SK-N-SH (cell line): Measurements from ENCODE around the gene RAB1B. TPM values are rescaled to one million over a fixed set of nuclear protein-coding genes. Genes with fewer than 3 reads are reported as not detected.

Experiments
- CTCF ChIA-PET: fragments of 300-600, 350-600 bp; formaldehyde crosslinking; extraction: SDS; loops from one replicate; lab custom pipeline; 2021; lab: Yijun Ruan, JAX
- POLR2A ChIA-PET: fragments of 350-600 bp; sonication (Branson Sonifier 250); formaldehyde crosslinking; extraction: SDS; loops from one replicate; lab custom pipeline; 2020; ENCODE audit warnings: antibody characterized with exemption, inconsistent platforms; lab: Yijun Ruan, JAX
- DNase-seq: peaks from one replicate; pipeline ENCODE4 v3.0.0; 2012
- H2AFZ ChIP-seq: fragments of 200-600 bp; sonication (generic); 2 replicates; pipeline ENCODE4 v1.8.1; 2016; ENCODE audit warnings: antibody characterized with exemption, mild to moderate bottlenecking, low read depth
- H3F3A ChIP-seq: fragments of 200-600 bp; sonication (generic); replicated peaks from 2 replicates; pipeline ENCODE3; 2016; ENCODE audit warnings: antibody characterized with exemption, mild to moderate bottlenecking; ENCODE audit not compliant: insufficient read depth
- H3K27ac ChIP-seq, 2 experiments: fragments of 200-500 bp in 1 of 2; fragments of 200-600 bp in 1 of 2; sonication (Bioruptor generic) in 1 of 2; sonication (generic), shearing (Covaris generic) in 1 of 2; 2 replicates each; pipeline versions ENCODE4 v1.5.1 to v1.6.1; 2014 to 2016; ENCODE audit warnings: low read depth in 2 of 2, inconsistent platforms in 1 of 2, low read length in 1 of 2, mild to moderate bottlenecking in 1 of 2, mixed read lengths in 1 of 2
- H3K27me3 ChIP-seq: fragments of 200-600 bp; sonication (generic), shearing (Covaris generic); 2 replicates; pipeline ENCODE4 v1.6.1; 2016; ENCODE audit warnings: mixed run types; ENCODE audit not compliant: insufficient read depth
- H3K36me3 ChIP-seq, 2 experiments: fragments of 200-500 bp in 1 of 2; fragments of 200-600 bp in 1 of 2; sonication (Bioruptor generic) in 1 of 2; sonication (generic) in 1 of 2; replicated peaks in 1 of 2; 2 replicates each; pipeline versions ENCODE3 to v1.5.1; 2014 to 2016; ENCODE audit warnings: low read length in 1 of 2, mild to moderate bottlenecking in 1 of 2; ENCODE audit not compliant: insufficient read depth in 2 of 2, control insufficient read depth in 1 of 2
- H3K4me1 ChIP-seq, 2 experiments: fragments of 200-500 bp in 1 of 2; fragments of 200-600 bp in 1 of 2; sonication (Bioruptor generic) in 1 of 2; sonication (generic), shearing (Covaris generic) in 1 of 2; 2 replicates each; pipeline versions ENCODE4 v1.5.1 to v1.6.1; 2014 to 2016; ENCODE audit warnings: low read depth in 1 of 2, low read length in 1 of 2, mixed run types in 1 of 2; ENCODE audit not compliant: insufficient read depth in 2 of 2, control insufficient read depth in 1 of 2
- H3K4me2 ChIP-seq: fragments of 200-600 bp; sonication (generic), shearing (Covaris generic); 2 replicates; pipeline ENCODE4 v1.6.1; 2017; ENCODE audit warnings: mixed run types
- H3K4me3 ChIP-seq, 2 experiments: fragments of 200-500 bp in 1 of 2; fragments of 200-600 bp in 1 of 2; sonication (Bioruptor generic) in 1 of 2; sonication (generic), shearing (Covaris generic) in 1 of 2; 2 replicates each; pipeline versions ENCODE4 v1.5.1 to v1.8.1; 2014 to 2016; ENCODE audit warnings: low read depth in 2 of 2, inconsistent platforms in 1 of 2, low read length in 1 of 2, mild to moderate bottlenecking in 1 of 2, mixed read lengths in 1 of 2, moderate library complexity in 1 of 2
- H3K79me2 ChIP-seq: fragments of 200-600 bp; sonication (generic); 2 replicates; pipeline ENCODE4 v1.8.1; 2017; ENCODE audit warnings: mild to moderate bottlenecking; ENCODE audit not compliant: insufficient read depth
- H3K9ac ChIP-seq: fragments of 200-600 bp; sonication (generic); 2 replicates; pipeline ENCODE4 v1.6.1; 2017; ENCODE audit warnings: mixed run types
- H3K9me2 ChIP-seq: fragments of 200-600 bp; sonication (generic); 2 replicates; pipeline ENCODE4 v1.6.1; 2017; ENCODE audit warnings: mixed run types
- H3K9me3 ChIP-seq: fragments of 200-600 bp; sonication (generic); 2 replicates; pipeline ENCODE4 v1.6.1; 2017; ENCODE audit warnings: mixed run types, mild to moderate bottlenecking, moderate library complexity
- H4K20me1 ChIP-seq: fragments of 200-600 bp; sonication (generic); 2 replicates; pipeline ENCODE4 v1.6.1; 2017; ENCODE audit warnings: mild to moderate bottlenecking, mixed run types; ENCODE audit not compliant: insufficient read depth
- CHD2 ChIP-seq: fragments of 150-350 bp; IDR thresholded peaks from 2 replicates; pipeline ENCODE4 v1.6.1; 2018; ENCODE audit warnings: low read length; ENCODE audit not compliant: partially characterized antibody
- EP300 ChIP-seq, 2 experiments: IDR thresholded peaks; 2 replicates each; pipeline versions ENCODE4 v1.4.0 to v1.6.1; 2012; ENCODE audit warnings: borderline replicate concordance in 1 of 2, low read depth in 1 of 2, low read length in 1 of 2
- EZH2phosphoT487 ChIP-seq: fragments of 200-600 bp; sonication (generic); IDR thresholded peaks from 2 replicates; pipeline ENCODE4 v1.6.1; 2017; ENCODE audit warnings: low read depth, mixed run types, mild to moderate bottlenecking, antibody characterized with exemption, moderate library complexity, borderline replicate concordance
- JUND ChIP-seq: IDR thresholded peaks from 2 replicates; pipeline ENCODE4 v1.4.0; 2012
- MAX ChIP-seq: IDR thresholded peaks from 2 replicates; pipeline ENCODE4 v1.4.0; 2012; ENCODE audit warnings: low read depth
- MXI1 ChIP-seq: IDR thresholded peaks from 2 replicates; pipeline ENCODE4 v1.6.1; 2012; ENCODE audit warnings: mild to moderate bottlenecking, low read depth, low read length, improper control_type of control experiment
- NRF1 ChIP-seq: IDR thresholded peaks from 2 replicates; pipeline ENCODE4 v1.6.1; 2012; ENCODE audit warnings: low read depth, mild to moderate bottlenecking, low read length
- PBX3 ChIP-seq: IDR thresholded peaks from 2 replicates; pipeline ENCODE4; 2012
- POLR2AphosphoS5 ChIP-seq: IDR thresholded peaks from 2 replicates; pipeline ENCODE4 v1.6.1; 2012; ENCODE audit warnings: low read depth, low read length
- REST ChIP-seq: IDR thresholded peaks from 2 replicates; pipeline ENCODE4 v1.6.1; 2012; ENCODE audit warnings: mild to moderate bottlenecking, low read depth, low read length, moderate library complexity
- RFX5 ChIP-seq: IDR thresholded peaks from 2 replicates; pipeline ENCODE4 v1.6.1; 2012; ENCODE audit warnings: mild to moderate bottlenecking, improper control_type of control experiment, low read length
- RXRA ChIP-seq: IDR thresholded peaks from 2 replicates; pipeline ENCODE4 v1.4.0; 2012; ENCODE audit warnings: low read depth, mild to moderate bottlenecking, borderline replicate concordance
- SIN3A ChIP-seq: IDR thresholded peaks from 2 replicates; pipeline ENCODE4 v1.6.1; 2012; ENCODE audit warnings: low read depth, mild to moderate bottlenecking, low read length, moderate library complexity, borderline replicate concordance
- TAF1 ChIP-seq: IDR thresholded peaks from 2 replicates; pipeline ENCODE4 v1.6.1; 2012; ENCODE audit warnings: low read depth, mild to moderate bottlenecking, low read length, moderate library complexity, borderline replicate concordance
- TCF12 ChIP-seq: IDR thresholded peaks from 2 replicates; pipeline ENCODE4 v1.4.0; 2012
- TEAD4 ChIP-seq: IDR thresholded peaks from 2 replicates; pipeline ENCODE4 v1.4.0; 2012; ENCODE audit warnings: mild to moderate bottlenecking, borderline replicate concordance; ENCODE audit not compliant: insufficient read depth
- USF2 ChIP-seq: fragments of 150-350 bp; IDR thresholded peaks from 2 replicates; pipeline ENCODE4 v1.6.1; 2017; ENCODE audit warnings: antibody characterized with exemption, low read length, low read depth, borderline replicate concordance
- ZBTB33 ChIP-seq: IDR thresholded peaks from 2 replicates; pipeline ENCODE4 v1.4.0; 2012; ENCODE audit warnings: low read depth, borderline replicate concordance
- WGBS: methylation state at CpG from one replicate; pipeline ENCODE4 v1.1.6; 2017; ENCODE audit warnings: low lambda C conversion rate; 5-methylcytosine and 5-hydroxymethylcytosine counted together
- polyA plus RNA-seq, 3 experiments: library from polyadenylated mRNA; depleted of rRNA; stranded (reverse); fragments of >200 nt; gene quantifications; 2 replicates each; pipeline ENCODE4 v1.2.3, GENCODE V29; 2012

RAB1B gene
- polyA plus RNA-seq, 1 of the 3 experiments (the other 2 are of a cell fraction): 208 TPM

- no peak for TF ChIP-seq TCF12
- peak; percentile 78 for TF ChIP-seq NRF1
- TF ChIP-seq TEAD4: no peak
These were observed 20.5 kb downstream of the RAB1B start, which contains the start of gene YIF1A (continued) for GRCh38 chr11:66288671-66289547.

- Histone ChIP-seq H3K27me3 (no peaks in the 10 kb centered on the region), H3K4me2 (peak overlapping the region; percentile 94), H4K20me1 (0 out of 2 replicates have a peak, but pooled peaks cover 2% of the 10 kb centered on the region), H2AFZ (peak overlapping the region; percentile 55; the same call in 1 of the 2 replicates), H3K36me3 (peaks cover 0 to 17% of the 10 kb centered on the region in 2 experiments), H3K9me2 (no peaks in the 10 kb centered on the region), H3K4me3 (peak overlapping the region; percentile 84 to 90), H3F3A (peaks cover 9% of the 10 kb centered on the region), H3K4me1 (peaks cover 7 to 36% of the 10 kb centered on the region in 2 experiments; a peak in 2 of 4 replicates), H3K27ac (peak overlapping the region; percentile 90 to 97), H3K9ac (peak overlapping the region; percentile 73), H3K79me2 (peaks cover 37% of the 10 kb centered on the region; the same call in 1 of the 2 replicates), H3K9me3 (no peaks in the 10 kb centered on the region)
- DNase-seq: no peak
- 19% methylated on average over 28 of the region's 36 CpGs for WGBS
- POLR2A ChIA-PET: interaction anchor here (0.7 to 4.2 kb wide), 12 partner anchors 9 to 240 kb away, joined by 3 to 19 read pairs (median 4); partner anchors contain the start of gene CD248
- TF ChIP-seq REST (peak; percentile 99), PBX3 (no peak), POLR2AphosphoS5 (no peak), ZBTB33 (no peak), CHD2 (no peak), USF2 (no peak), MXI1 (peak; percentile 74), JUND (no peak), RFX5 (no peak), EP300 (IDR thresholded peaks at IDR 0.05; ENCODE audit: borderline replicate concordance in 1 of 2, low read depth in 1 of 2, low read length in 1 of 2) (no peak), TAF1 (no peak), MAX (peak; percentile 75), SIN3A (peak; percentile 97; the same call in 1 of the 2 replicates), RXRA (no peak), EZH2phosphoT487 (no peak), TCF12 (no peak)
- CTCF ChIA-PET: interaction anchor here (0.6 to 6.2 kb wide), 9 partner anchors 8 to 140 kb away, joined by 3 to 63 read pairs (median 4); partner anchors contain the start of genes RAB1B and RIN1
These were observed 21.3 kb downstream of the RAB1B start for GRCh38 chr11:66289548-66290329.
